Measurements from ENCODE around the gene SERPINH1. TPM values are rescaled to one million over a fixed set of nuclear protein-coding genes. Genes with fewer than 3 reads are reported as not detected.

The SERPINH1 gene
- total and polyA plus RNA-seq, 2 donors (not counting 3 experiments of a cell fraction or from before 2014, with no cell fraction given): 409 to 816 TPM

GRCh38 chr11:75586395-75586794, 24.3 kb downstream of the SERPINH1 start:
- no peaks in the 10 kb centered on the region for H3K9me1 ChIP-seq (replicated peaks; ENCODE audit: control insufficient read depth, extremely low read depth, insufficient read depth, low read length)
- DNase-seq (ENCODE audit: low read depth, low spot score) (no peak), FAIRE-seq (no peak)
- POLR2A ChIA-PET: no interaction called here
- H3K27ac ChIP-seq (ENCODE audit: insufficient read depth, low read depth, low read length): no peak overlapping the region
- dilution Hi-C loops (cut with MboI; ENCODE audit: extremely low pct_ligation_motif_present, low sequenced_read_pairs) (no loop called here), intact Hi-C loops (cut with micrococcal nuclease) (no loop called here)
- no TSS peak for BruUV-seq (replicated peaks)
- no peaks in the 10 kb centered on the region for H3K27me3 ChIP-seq (ENCODE audit: control insufficient read depth in 2 of 2, insufficient read depth in 2 of 2, low read length in 2 of 2)
- H3K4me2 ChIP-seq (ENCODE audit: insufficient read depth, low read length): no peak overlapping the region
- H4K20me1 ChIP-seq (replicated peaks; ENCODE audit: control insufficient read depth, extremely low read depth, insufficient read depth, low read length): no peaks in the 10 kb centered on the region
- no peaks in the 10 kb centered on the region for H3K9me3 ChIP-seq (replicated peaks; ENCODE audit: control insufficient read depth, insufficient read depth, low read length)
- H3K9ac ChIP-seq (replicated peaks; ENCODE audit: extremely low read depth, insufficient read depth, low read length): no peak overlapping the region
- H3K79me2 ChIP-seq (ENCODE audit: control insufficient read depth, insufficient read depth, low read length): no peaks in the 10 kb centered on the region
- H3K36me3 ChIP-seq (ENCODE audit: control insufficient read depth in 2 of 2, extremely low read depth in 1 of 2, insufficient read depth in 2 of 2, low read length in 2 of 2): no peaks in the 10 kb centered on the region
- no peak overlapping the region for H2AFZ ChIP-seq (ENCODE audit: low read depth, low read length)
- H3K4me3 ChIP-seq (replicated peaks in 1 of 3; ENCODE audit: insufficient read depth in 1 of 3, low read depth in 1 of 3, low read length in 3 of 3): no peak overlapping the region
- peaks cover 21% of the 10 kb centered on the region for H3K4me1 ChIP-seq (ENCODE audit: control insufficient read depth, extremely low read depth, insufficient read depth, low read length)
- TF ChIP-seq MYC (IDR thresholded peaks at IDR 0.05; ENCODE audit: low read depth, low read length): no peak
- no peak for TF ChIP-seq POLR2A (IDR thresholded peaks at IDR 0.05; ENCODE audit: low read depth, low read length)
- TF ChIP-seq EZH2 (IDR thresholded peaks at IDR 0.05; ENCODE audit: borderline replicate concordance, low read depth, low read length, severe bottlenecking): no peak
- no peak for TF ChIP-seq CTCF (IDR thresholded peaks at IDR 0.05; ENCODE audit: extremely low read depth in 1 of 2, insufficient read depth in 1 of 2, low read depth in 1 of 2, low read length in 2 of 2)
- TF ChIP-seq MAX (IDR thresholded peaks at IDR 0.05; ENCODE audit: insufficient read depth, insufficient read length): no peak
- no peak for TF ChIP-seq POLR2AphosphoS5 (IDR thresholded peaks at IDR 0.05; ENCODE audit: insufficient read depth, low read depth, low read length)
- TF ChIP-seq GATA2 (IDR thresholded peaks at IDR 0.05; ENCODE audit: insufficient read depth, insufficient read length, low read depth, low read length): no peak
- CTCF ChIA-PET: interaction anchor here (0.6 to 1.3 kb wide), 4 partner anchors 12 to 120 kb away, joined by 3 to 5 read pairs (median 4); no protein-coding TSS in a partner anchor
